DMS153 treated with DMSO at 0.1 percent for 48 hours (cell line): ENCODE measurements around the gene FKBP2.

Experiments used
- DNase-seq: peaks from one replicate; lab custom pipeline; 2025; ENCODE audit not compliant: unreplicated experiment; lab: John Stamatoyannopoulos, UW

FKBP2 gene

DNA sequence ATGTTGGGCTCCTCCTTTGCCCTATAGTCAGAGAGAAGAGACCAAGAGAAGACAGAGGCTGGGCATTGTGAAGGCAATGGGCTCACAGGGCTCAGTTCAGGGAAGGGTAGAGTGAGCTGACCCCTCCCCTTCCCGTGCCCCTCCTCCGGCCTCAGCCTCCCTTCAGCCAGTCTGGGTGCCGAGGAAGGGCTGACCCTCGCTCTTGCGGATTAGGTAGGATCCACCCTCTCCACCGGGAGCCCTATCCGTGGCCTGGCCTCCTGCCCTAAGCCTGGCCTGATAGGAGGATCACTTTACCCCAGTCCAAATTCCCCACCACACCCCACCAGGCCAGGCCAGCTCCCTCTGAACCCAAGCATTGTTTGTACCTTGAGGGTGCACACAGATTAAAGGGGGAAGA lies 7.7 kb downstream of the FKBP2 start:
- no peak for DNase-seq

DNA sequence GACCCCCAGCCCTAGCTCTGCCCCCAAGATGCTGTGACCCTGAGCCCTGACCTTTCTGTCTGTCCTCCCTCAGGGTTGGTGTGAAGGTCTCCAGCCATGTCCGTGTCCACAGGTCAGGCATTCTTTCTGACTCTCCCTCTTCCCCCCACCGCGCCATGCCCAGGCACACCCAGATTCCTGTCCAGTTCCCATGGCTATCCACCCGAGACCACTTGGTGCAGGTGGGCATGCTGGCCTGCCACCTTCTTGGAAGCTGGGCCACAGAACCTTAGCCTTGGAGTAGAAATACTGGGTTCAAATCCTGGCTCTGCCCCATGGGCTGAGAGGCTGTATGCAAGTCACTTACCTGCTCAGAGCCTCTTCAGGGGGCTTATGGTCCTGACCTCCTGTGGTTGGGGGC lies 8.1 kb downstream of the FKBP2 start:
- no peak for DNase-seq

DNA sequence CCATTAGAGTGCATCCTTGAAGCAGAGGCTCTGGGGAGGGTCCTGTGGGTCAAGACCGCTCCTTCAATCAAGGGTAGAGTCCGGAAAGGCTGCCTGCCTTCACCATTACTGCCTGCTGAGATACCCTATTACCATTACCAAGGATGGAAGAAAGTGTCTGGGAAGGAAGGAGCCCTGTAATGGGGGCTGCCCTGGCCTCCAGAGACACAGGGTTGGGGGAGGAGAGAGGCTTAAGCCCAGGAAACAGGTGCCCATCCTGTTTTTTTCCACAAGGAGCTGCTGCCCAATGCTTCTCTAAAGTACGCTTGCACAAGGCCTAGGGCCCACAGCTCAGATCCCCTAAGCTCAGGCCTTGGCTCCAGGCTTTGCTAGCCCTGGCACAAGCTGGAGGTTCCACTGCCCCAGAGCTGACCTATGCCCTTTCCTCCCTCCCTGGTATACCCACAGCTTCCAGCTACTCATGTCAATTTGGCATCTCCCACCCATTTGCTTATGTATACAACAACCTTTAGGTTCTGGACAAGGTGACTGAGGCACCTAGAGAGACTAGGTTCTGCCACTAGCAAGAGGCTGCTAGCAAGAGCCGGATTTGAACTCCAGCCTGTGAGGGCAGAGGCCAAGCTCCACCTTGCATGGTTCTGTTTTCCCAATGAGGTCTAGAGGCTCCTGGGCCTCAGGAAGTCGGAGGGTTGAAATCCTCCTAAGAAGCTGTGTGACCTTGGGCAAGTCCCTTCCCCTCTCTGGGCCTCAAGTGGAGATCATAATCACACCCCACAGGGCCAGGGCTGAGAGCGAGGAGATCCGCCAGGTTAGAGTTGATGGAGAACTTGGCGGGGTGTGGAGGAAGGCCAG lies 8.9 kb downstream of the FKBP2 start:
- no peak for DNase-seq

DNA sequence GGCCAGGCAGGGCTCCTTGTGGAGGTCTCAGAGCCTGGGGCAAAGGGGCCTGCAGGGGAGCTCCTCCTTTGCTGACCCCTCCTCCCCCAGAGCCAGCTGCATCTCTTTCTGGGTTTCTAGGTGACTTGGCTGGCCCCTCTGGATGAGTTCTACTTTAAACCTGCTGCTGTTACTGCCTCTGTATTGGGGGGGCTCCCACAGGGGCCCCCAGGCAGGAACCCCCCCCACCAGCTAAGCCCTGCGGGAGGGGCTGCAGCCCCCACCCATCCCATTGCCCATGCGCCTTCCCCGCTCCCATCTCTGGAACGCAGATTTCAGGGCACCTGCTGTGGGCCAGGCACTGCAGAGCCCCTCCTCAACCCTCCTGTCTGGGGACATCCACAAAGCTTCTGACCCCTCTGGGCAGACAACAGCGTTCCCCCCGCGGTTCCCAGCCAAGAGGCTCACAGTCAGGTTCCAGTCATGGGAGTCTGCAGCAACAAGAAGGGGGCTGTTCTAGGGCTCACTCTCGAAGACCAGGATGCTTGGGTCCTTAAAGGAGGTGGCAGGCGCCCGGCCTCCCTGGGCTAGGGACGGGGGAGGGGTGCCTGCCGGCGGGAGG lies 9.6 kb downstream of the FKBP2 start:
- DNase-seq = no peak

DNA sequence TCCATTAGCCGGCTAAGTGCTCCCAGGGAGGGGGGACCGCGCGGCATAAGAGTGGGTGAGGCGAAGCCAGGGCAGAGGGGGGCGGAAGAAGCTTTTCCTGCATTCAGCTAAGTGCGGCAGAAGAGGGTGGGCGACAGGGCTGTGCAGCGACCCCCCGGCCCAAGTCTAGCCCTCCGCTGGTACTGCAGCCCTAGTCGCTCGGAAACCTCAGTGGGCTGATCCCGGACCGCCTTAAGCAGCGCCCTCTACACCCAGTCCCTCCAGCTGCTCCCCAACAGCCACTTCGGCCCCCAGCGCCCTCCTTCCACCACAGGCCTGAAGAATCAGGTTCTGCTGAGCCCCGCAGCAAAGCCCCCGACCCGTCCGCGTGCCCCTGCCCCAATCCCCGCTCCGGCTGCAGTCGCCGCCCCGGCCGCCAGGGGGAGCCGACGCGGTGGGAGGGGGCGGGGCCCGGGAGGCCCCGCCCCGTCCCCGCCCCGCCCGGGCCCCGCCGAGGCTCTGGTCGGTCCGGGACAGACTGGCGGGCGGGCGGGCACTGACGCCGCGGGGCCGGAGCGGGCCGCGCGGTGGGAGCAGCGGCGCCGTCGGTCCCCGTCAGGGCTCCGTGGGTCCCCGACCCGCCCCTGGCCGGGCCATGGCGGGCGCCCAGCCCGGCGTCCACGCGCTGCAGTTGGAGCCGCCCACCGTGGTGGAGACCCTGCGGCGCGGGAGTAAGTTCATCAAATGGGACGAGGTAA lies 10.3 kb downstream of the FKBP2 start, which contains the start of gene PLCB3:
TSS of gene PLCB3 (plus strand) at position 515 of the 737 bp plus-strand sequence. CDS start at position 635, 120 bp downstream.
- DNase-seq = no peak

DNA sequence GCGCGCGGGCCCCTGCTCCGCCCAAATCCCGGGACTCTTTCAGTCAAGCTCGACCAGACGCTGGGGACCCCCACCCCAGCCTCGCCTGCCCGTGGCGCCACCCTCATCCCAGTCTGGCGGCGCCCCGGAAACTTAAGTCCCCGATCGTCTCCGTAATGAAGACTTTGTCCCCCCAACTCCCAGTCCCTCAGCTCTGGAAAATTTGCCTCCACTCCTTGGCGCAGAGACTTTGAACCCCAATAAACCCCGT lies 10.8 kb downstream of the FKBP2 start:
- DNase-seq = no peak

DNA sequence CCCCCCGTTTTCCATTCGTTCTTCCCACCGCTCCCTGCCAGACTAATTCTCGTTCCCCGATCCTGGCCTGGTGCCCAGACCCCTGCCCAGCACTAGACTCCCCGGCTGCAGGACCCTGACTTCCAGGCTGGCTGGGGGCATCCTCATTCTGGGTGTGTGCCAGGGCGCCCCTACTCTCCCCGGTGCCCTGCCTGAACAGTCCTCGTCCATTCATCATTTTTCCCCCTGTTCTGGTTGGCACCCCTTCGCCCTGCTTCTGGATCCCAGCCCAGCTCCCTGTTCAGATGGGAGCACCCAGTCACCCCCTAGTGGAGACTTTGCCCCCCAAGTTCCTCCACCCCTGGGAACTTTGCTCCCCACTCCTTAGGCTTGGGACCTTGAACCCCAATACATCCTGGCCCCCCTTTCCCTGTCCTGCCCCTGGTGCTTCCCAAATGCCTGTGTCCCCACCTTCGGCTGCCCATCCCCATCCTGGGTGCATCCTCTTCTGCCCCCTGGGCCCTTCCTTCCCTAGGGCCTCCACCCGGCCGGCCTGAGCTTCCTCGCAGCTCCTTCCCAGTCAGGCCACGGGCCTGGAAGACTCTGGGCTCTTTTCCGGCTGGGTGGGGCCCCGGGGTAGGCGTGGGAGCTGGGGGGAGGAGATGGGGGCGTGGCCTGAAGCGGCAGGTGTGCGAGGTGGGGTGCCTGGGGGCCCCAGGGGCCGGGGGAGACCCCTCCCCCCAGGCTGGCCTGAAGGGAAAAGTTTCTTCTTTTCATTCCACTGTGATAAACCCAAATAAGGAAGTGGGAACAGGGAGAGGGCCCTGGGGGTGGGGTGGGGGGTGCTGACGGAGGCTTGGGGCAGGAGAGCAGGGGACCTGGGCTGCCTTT lies 11.3 kb downstream of the FKBP2 start:
- DNase-seq = no peak

DNA sequence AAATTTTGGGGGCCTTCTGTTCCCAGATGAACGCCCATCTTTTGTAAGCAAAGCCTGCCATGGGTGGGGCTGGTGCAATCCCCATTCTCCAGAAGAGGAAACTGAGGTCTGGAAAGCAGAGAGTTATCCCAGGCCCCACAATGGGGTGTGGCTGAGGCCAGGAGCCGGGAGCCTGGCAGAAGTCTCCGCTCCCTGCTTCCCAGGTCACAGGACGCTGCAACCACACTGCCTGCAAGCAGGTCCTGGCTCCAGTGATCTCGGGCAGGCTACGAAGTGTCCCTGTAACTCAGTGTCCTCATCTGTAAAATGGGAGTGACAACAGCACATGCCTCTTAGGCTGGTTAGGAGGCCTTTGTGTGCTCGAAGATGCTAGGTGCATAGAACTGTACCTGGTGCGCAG lies 12.1 kb downstream of the FKBP2 start:
- no peak for DNase-seq

DNA sequence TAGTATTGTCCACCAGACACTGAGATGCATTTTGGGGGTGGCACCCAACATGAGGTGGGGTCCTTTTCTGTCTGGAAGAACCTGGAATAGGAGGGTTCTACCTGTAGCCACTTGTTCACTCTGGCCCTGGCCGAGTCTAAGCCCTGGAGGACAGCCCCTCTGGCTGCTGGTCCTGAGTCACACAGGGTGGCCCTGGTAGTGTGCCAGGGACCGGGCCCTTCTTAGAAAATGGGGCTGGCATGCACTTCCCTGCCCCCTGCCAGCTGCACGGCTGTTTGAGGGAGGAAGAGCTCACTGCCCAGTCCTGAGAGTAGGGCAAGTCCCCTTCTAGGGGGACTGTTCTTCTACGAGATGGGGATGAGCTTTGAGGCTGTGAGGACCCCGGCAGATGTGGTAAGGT lies 12.6 kb downstream of the FKBP2 start:
- DNase-seq = no peak

DNA sequence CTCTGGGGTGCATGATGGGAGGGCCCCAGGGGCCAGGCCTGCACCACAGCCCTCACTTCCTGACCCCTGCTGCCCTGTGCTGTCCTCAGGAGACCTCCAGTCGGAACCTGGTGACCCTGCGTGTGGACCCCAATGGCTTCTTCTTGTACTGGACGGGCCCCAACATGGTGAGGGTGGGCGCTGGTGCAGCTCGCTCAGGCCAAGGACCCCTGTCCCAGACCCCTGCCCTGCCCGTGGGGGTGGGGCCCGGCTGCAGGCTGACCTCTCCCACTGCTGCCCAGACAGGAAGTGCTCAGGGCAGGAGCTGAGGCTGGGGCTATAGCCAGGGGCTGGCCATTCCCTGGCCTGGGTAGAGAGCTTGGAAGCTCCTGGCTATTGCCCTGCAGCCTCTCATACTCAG lies 13.4 kb downstream of the FKBP2 start:
- DNase-seq = no peak

DNA sequence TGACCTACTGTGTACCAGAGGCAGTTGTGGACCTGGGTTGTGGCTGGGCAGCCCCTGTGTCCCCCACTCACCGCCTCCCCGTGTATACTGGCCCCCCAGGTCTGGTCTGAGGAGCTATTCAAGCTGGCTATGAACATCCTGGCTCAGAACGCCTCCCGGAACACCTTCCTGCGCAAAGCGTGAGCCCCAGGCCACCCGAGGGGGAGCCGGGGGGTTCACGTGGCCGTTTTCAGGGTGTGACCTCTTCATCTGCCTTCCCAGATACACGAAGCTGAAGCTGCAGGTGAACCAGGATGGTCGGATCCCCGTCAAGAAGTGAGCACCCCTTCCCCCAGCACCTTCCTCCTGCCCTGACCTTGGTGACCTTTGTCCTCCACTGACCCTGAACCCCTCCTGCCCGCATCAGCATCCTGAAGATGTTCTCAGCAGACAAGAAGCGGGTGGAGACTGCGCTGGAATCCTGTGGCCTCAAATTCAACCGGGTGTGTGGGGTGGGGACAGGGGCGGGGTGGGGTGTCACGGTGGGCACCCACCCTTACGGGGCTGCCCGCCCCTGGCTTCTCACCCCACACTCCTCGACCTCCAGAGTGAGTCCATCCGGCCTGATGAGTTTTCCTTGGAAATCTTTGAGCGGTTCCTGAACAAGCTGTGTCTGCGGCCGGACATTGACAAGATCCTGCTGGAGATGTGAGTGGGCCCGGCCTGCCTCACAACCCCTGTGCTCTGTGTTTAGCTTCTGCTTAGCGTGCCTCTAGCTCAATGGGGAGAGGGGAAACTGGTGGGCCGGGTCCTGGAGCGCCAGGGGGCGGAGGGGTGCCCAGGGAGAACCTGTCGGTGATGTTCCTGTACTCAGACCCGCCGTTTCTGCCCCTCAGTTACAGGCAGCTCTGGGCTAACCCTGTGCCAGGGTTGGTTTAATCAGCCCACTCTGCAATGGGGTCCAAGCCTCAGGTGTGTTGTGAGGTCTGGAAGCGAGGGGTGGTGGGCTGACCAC lies 14.5 kb downstream of the FKBP2 start:
- no peak for DNase-seq

DNA sequence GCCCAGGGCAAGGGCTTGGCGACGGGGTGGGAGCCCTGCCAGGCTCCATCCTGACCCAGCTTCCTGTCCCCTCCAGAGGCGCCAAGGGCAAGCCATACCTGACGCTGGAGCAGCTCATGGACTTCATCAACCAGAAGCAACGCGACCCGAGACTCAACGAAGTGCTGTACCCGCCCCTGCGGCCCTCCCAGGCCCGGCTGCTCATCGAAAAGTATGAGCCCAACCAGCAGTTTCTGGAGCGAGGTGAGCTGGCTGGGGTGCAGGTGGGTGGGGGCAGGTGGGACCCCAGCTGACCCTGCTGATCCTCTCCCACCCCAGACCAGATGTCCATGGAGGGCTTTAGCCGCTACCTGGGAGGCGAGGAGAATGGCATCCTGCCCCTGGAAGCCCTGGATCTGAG lies 15.4 kb downstream of the FKBP2 start:
- DNase-seq = no peak

DNA sequence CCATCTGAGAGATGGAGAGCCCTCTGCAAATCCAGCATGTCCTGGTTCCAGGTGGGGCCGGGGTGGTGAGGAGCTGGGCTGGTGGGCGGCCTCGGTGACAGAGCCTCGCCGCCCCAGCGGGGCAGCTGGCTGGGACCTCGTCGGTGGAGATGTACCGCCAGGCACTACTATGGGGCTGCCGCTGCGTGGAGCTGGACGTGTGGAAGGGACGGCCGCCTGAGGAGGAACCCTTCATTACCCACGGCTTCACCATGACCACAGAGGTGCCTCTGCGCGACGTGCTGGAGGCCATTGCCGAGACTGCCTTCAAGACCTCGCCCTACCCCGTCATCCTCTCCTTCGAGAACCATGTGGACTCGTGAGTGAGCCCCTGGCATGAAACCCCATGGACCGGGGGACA lies 17.5 kb downstream of the FKBP2 start:
- DNase-seq = no peak

DNA sequence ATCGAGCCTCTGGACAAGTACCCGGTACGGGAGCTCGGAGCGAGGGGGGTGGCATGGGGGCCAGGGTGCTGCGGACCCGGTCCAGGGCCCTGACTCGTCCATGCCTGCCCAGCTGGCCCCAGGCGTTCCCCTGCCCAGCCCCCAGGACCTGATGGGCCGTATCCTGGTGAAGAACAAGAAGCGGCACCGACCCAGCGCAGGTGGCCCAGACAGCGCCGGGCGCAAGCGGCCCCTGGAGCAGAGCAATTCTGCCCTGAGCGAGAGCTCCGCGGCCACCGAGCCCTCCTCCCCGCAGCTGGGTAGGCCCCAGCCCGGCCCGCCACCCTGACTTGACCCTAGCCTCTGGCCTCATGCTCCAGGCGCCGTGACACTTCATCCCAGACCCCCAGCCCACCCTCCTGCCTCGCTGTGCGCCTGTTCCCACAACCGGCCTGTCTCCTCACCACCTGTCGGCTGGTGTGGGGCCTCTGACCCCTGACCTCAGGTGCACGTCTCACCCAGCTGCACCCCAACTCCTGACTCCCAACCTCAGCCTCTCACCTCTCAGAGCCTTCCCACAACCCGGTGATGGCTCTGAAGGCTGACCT lies 18.1 kb downstream of the FKBP2 start:
- no peak for DNase-seq

DNA sequence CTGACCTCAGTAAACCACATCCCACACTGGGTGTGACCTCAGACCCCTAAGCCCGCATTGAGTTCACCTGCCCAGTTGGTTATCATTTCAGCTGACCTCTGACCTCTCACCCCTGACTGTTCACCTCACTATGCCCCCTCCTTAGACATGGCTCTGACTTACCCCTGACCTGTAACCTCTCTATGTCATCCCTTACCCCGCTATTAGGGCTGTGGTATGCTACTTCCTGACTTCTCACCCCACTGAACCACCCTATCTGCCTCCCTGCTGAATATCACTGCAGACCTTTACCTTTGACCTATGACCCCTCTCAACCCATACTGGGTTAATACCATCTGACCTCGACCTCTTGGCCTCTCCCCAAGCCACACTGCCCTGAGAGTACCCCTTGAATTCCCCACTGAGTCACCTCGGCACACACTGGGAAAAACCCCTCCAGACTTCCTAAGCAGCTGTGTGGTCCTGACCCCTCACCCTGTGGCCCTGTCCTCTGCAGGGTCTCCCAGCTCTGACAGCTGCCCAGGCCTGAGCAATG lies 18.7 kb downstream of the FKBP2 start:
- DNase-seq = no peak

DNA sequence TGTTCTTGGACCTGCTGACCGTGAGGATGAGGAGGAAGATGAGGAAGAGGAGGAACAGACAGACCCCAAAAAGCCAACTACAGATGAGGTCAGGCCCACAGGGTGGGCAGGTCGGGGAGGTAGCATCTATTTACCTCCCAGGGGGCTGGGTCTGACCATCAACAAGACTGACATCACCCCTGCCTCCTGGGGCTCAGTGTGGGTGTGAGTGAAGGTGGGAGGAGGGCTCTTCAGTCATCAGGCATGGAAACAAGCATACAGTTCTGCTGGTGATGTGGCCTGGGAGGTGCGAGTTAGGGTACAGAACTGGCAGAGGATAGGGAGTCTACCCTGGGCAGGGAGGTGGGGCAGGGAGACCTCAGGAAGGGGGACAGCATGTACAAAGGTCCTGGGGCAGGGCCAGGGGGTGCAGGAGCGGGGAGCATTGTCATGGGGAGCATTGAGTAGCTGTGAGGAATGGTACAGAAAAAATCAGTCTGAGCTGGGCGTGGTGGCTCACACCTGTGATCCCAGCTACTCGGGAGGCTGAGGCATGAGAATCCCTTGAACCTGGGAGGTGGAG lies 19.3 kb downstream of the FKBP2 start:
- no peak for DNase-seq

DNA sequence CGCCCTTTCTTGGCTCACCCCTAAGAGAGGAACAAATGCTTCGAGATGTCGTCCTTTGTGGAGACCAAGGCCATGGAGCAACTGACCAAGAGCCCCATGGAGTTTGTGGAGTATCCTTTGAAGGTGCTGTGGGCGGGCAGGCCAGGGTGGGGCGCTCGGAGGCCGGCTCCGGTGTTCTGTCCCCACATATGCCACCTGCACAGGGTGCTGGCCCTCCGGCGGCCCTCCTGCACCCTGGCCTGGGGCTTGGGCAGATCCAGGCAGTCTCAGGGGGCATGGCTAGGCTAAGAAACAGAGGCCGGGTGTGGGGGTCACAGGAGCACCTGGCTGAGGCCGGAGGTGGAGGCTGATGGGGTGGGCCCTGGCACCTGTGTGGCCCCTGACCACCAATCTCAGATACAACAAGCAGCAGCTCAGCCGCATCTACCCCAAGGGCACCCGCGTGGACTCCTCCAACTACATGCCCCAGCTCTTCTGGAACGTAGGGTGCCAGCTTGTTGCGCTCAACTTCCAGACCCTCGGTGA lies 20.7 kb downstream of the FKBP2 start:
- no peak for DNase-seq

DNA sequence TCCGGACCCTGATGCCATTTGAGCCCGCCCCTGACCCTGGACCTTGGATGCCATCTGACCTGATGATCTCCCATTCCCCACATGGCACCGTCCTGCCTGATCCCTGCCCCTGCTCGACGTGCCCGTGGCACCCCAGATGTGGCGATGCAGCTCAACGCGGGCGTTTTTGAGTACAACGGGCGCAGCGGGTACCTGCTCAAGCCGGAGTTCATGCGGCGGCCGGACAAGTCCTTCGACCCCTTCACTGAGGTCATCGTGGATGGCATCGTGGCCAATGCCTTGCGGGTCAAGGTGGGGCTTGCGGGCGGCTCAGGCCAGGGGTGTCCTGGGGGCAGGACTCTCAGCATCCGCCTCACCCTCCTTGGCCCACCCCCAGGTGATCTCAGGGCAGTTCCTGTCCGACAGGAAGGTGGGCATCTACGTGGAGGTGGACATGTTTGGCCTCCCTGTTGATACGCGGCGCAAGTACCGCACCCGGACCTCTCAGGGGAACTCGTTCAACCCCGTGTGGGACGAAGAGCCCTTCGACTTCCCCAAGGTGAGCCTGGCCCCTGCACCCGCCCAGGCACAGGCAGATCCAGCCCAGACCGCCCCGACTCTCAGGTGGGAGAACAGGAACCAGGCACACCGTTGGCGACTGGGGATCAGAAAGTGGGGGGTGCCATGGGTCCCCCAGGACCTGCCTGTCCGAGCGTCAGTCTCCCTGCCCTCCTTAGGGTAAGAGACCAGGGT lies 21.5 kb downstream of the FKBP2 start:
- DNase-seq = no peak
